Central memory CD8-positive, alpha-beta T cell (primary cell): ENCODE results near the gene ALDH5A1.

Source experiments
- ATAC-seq: fragments of 150-1000 bp; cut with Tn5 transposase; replicated peaks from 2 replicates; pipeline ENCODE4 v1.10.0; 2022; ENCODE audit warnings: mild to moderate bottlenecking, moderate FRiP score, moderate number of reproducible peaks; ENCODE audit not compliant: poor library complexity, severe bottlenecking; ENCODE audit errors: extremely low read depth
- DNase-seq, 2 donors: peaks; one replicate each; pipeline ENCODE4 v3.0.0; 2021; ENCODE audit warnings: low spot score in 2 of 2
- H3K27ac Mint-ChIP-seq: one replicate; pipeline ENCODE4 v1.8.0; 2022; ENCODE audit warnings: low read depth, mild to moderate bottlenecking, moderate library complexity, mixed read lengths
- H3K27me3 Mint-ChIP-seq: one replicate; pipeline ENCODE4 v1.8.0; 2022; ENCODE audit warnings: mixed read lengths
- H3K36me3 Mint-ChIP-seq: one replicate; pipeline ENCODE4 v1.8.0; 2022; ENCODE audit warnings: mild to moderate bottlenecking, moderate library complexity, mixed read lengths; ENCODE audit not compliant: insufficient read depth
- H3K4me1 Mint-ChIP-seq: one replicate; pipeline ENCODE4 v1.8.0; 2022; ENCODE audit warnings: mixed read lengths
- H3K4me3 Mint-ChIP-seq: one replicate; pipeline ENCODE4 v1.8.0; 2022; ENCODE audit warnings: mild to moderate bottlenecking, moderate library complexity, mixed read lengths
- H3K9me3 Mint-ChIP-seq: one replicate; pipeline ENCODE4 v1.8.0; 2022; ENCODE audit warnings: mixed read lengths

Gene ALDH5A1

GRCh38 chr6:24494821-24495795, at the start of gene ALDH5A1:
ALDH5A1 (plus strand) TSS chr6:24494969; CDS start chr6:24494997, 28 bp downstream.
- peaks cover 9% of the 10 kb centered on the region for H3K36me3 Mint-ChIP-seq
- DNase-seq, result peak; percentile 56 to 71
- H3K27me3 Mint-ChIP-seq, result no peaks in the 10 kb centered on the region
- ATAC-seq, result peak; percentile 80
- peak within 1 kb of the TSS; percentile 83 for H3K4me3 Mint-ChIP-seq
- no peaks in the 10 kb centered on the region for H3K9me3 Mint-ChIP-seq
- peaks cover 22% of the 10 kb centered on the region for H3K4me1 Mint-ChIP-seq
- H3K27ac Mint-ChIP-seq, result peak within 1 kb of the TSS; percentile 64

- no peak overlapping the region for H3K4me3 Mint-ChIP-seq
- DNase-seq (no peak), ATAC-seq (no peak)
- H3K27me3 Mint-ChIP-seq, result no peaks in the 10 kb centered on the region
- no peaks in the 10 kb centered on the region for H3K36me3 Mint-ChIP-seq
- no peaks in the 10 kb centered on the region for H3K9me3 Mint-ChIP-seq
- no peak overlapping the region for H3K27ac Mint-ChIP-seq
- no peaks in the 10 kb centered on the region for H3K4me1 Mint-ChIP-seq
Measured at GRCh38 chr6:24445704-24446103, 49.1 kb upstream of the ALDH5A1 start.

GRCh38 chr6:24446670-24447069, 48.1 kb upstream of the ALDH5A1 start:
- Mint-ChIP-seq H3K4me3 (no peak overlapping the region), H3K9me3 (no peaks in the 10 kb centered on the region)
- no peak for ATAC-seq

GRCh38 chr6:24448396-24448795, 46.4 kb upstream of the ALDH5A1 start:
- no peaks in the 10 kb centered on the region for H3K27me3 Mint-ChIP-seq

More at GRCh38 chr6:24446670-24447069, 48.1 kb upstream of the ALDH5A1 start:
- Mint-ChIP-seq H3K27me3 (no peaks in the 10 kb centered on the region), H3K4me1 (no peaks in the 10 kb centered on the region), H3K36me3 (no peaks in the 10 kb centered on the region), H3K27ac (no peak overlapping the region)
- no peak for DNase-seq

GRCh38 chr6:24448828-24449525, 45.8 kb upstream of the ALDH5A1 start:
- Mint-ChIP-seq H3K4me1 (no peaks in the 10 kb centered on the region), H3K27me3 (no peaks in the 10 kb centered on the region), H3K9me3 (no peaks in the 10 kb centered on the region), H3K4me3 (no peak overlapping the region), H3K36me3 (no peaks in the 10 kb centered on the region), H3K27ac (no peak overlapping the region)
- no peak for DNase-seq
- ATAC-seq, result no peak

More at GRCh38 chr6:24448396-24448795, 46.4 kb upstream of the ALDH5A1 start:
- H3K4me3 Mint-ChIP-seq, result no peak overlapping the region
- H3K9me3 Mint-ChIP-seq, result no peaks in the 10 kb centered on the region
- ATAC-seq (no peak), DNase-seq (no peak)
- no peaks in the 10 kb centered on the region for H3K36me3 Mint-ChIP-seq
- H3K4me1 Mint-ChIP-seq, result no peaks in the 10 kb centered on the region
- H3K27ac Mint-ChIP-seq, result no peak overlapping the region

GRCh38 chr6:24451581-24452388, 43.0 kb upstream of the ALDH5A1 start:
- no peak for DNase-seq
- no peak for ATAC-seq
- Mint-ChIP-seq H3K4me3 (no peak overlapping the region), H3K4me1 (no peaks in the 10 kb centered on the region), H3K27ac (no peak overlapping the region), H3K27me3 (no peaks in the 10 kb centered on the region), H3K36me3 (no peaks in the 10 kb centered on the region), H3K9me3 (no peaks in the 10 kb centered on the region)

GRCh38 chr6:24453921-24454320, 40.8 kb upstream of the ALDH5A1 start:
- no peaks in the 10 kb centered on the region for H3K36me3 Mint-ChIP-seq
- no peaks in the 10 kb centered on the region for H3K9me3 Mint-ChIP-seq
- no peaks in the 10 kb centered on the region for H3K4me1 Mint-ChIP-seq
- H3K27me3 Mint-ChIP-seq, result no peaks in the 10 kb centered on the region
- ATAC-seq, result no peak
- H3K4me3 Mint-ChIP-seq, result no peak overlapping the region
- DNase-seq, result no peak
- H3K27ac Mint-ChIP-seq, result no peak overlapping the region

- DNase-seq (no peak), ATAC-seq (no peak)
- no peaks in the 10 kb centered on the region for H3K4me1 Mint-ChIP-seq
- H3K4me3 Mint-ChIP-seq, result no peak overlapping the region
- H3K36me3 Mint-ChIP-seq, result no peaks in the 10 kb centered on the region
- H3K27ac Mint-ChIP-seq, result no peak overlapping the region
- no peaks in the 10 kb centered on the region for H3K9me3 Mint-ChIP-seq
- H3K27me3 Mint-ChIP-seq, result no peaks in the 10 kb centered on the region
Measured at GRCh38 chr6:24454452-24454851, 40.3 kb upstream of the ALDH5A1 start.

GRCh38 chr6:24455061-24455460, 39.7 kb upstream of the ALDH5A1 start:
- H3K4me1 Mint-ChIP-seq, result no peaks in the 10 kb centered on the region
- no peaks in the 10 kb centered on the region for H3K36me3 Mint-ChIP-seq
- ATAC-seq (no peak), DNase-seq (no peak)
- no peaks in the 10 kb centered on the region for H3K27me3 Mint-ChIP-seq
- H3K27ac Mint-ChIP-seq, result no peak overlapping the region
- H3K4me3 Mint-ChIP-seq, result no peak overlapping the region
- H3K9me3 Mint-ChIP-seq, result no peaks in the 10 kb centered on the region

GRCh38 chr6:24458134-24458533, 36.6 kb upstream of the ALDH5A1 start:
- Mint-ChIP-seq H3K9me3 (no peaks in the 10 kb centered on the region), H3K27me3 (no peaks in the 10 kb centered on the region), H3K4me3 (no peak overlapping the region), H3K27ac (no peak overlapping the region), H3K4me1 (no peaks in the 10 kb centered on the region), H3K36me3 (no peaks in the 10 kb centered on the region)
- DNase-seq (no peak), ATAC-seq (no peak)

GRCh38 chr6:24458941-24459340, 35.8 kb upstream of the ALDH5A1 start:
- H3K4me3 Mint-ChIP-seq, result no peak overlapping the region
- H3K4me1 Mint-ChIP-seq, result no peaks in the 10 kb centered on the region
- no peak overlapping the region for H3K27ac Mint-ChIP-seq
- H3K36me3 Mint-ChIP-seq, result no peaks in the 10 kb centered on the region
- ATAC-seq (no peak), DNase-seq (no peak)
- no peaks in the 10 kb centered on the region for H3K9me3 Mint-ChIP-seq
- no peaks in the 10 kb centered on the region for H3K27me3 Mint-ChIP-seq

GRCh38 chr6:24460966-24461365, 33.8 kb upstream of the ALDH5A1 start:
- DNase-seq (no peak), ATAC-seq (no peak)
- no peak overlapping the region for H3K4me3 Mint-ChIP-seq

More at GRCh38 chr6:24460966-24461365, 33.8 kb upstream of the ALDH5A1 start:
- no peaks in the 10 kb centered on the region for H3K27me3 Mint-ChIP-seq
- no peaks in the 10 kb centered on the region for H3K9me3 Mint-ChIP-seq
- no peaks in the 10 kb centered on the region for H3K4me1 Mint-ChIP-seq
- no peaks in the 10 kb centered on the region for H3K36me3 Mint-ChIP-seq
- no peak overlapping the region for H3K27ac Mint-ChIP-seq
